GM12801 (cell line): ENCODE data around the gene CYP26B1.

Experiments
- CTCF ChIP-seq: IDR thresholded peaks from one replicate; pipeline ENCODE4 v1.5.1; 2011; ENCODE audit warnings: control low read depth; ENCODE audit not compliant: insufficient read length; ENCODE audit errors: extremely low read depth

CYP26B1 gene

GRCh38 chr2:72147303-72147971 is at the start of gene CYP26B1:
TSS of gene CYP26B1 (minus strand) at chr2:72147862. CDS start at chr2:72147834, 28 bp downstream.
- no peak for TF ChIP-seq CTCF

GRCh38 chr2:72193723-72194122 is 46.1 kb upstream of the CYP26B1 start:
- TF ChIP-seq CTCF: no peak

- TF ChIP-seq CTCF: no peak
Measured at GRCh38 chr2:72191441-72191840, 43.8 kb upstream of the CYP26B1 start.

GRCh38 chr2:72185206-72185605 is 37.5 kb upstream of the CYP26B1 start:
- no peak for TF ChIP-seq CTCF

- TF ChIP-seq CTCF: no peak
Measured at GRCh38 chr2:72183466-72183865, 35.8 kb upstream of the CYP26B1 start.

GRCh38 chr2:72183016-72183415 is 35.4 kb upstream of the CYP26B1 start:
- no peak for TF ChIP-seq CTCF

GRCh38 chr2:72182547-72182946 is 34.9 kb upstream of the CYP26B1 start:
- TF ChIP-seq CTCF: no peak
